Ectodermal cell (in vitro differentiated cells): Measurements from ENCODE around the gene SIX4.

Experiments
- H3K27ac ChIP-seq: 2 replicates; pipeline ENCODE4 v1.7.0; 2013; ENCODE audit warnings: mild to moderate bottlenecking, low read depth, low read length; ENCODE audit not compliant: insufficient read depth, poor library complexity, severe bottlenecking
- H3K27me3 ChIP-seq: 2 replicates; pipeline ENCODE4 v1.7.0; 2013; ENCODE audit warnings: mild to moderate bottlenecking, low read length; ENCODE audit not compliant: insufficient read depth, control insufficient read depth, poor library complexity, severe bottlenecking
- H3K36me3 ChIP-seq: one replicate; pipeline ENCODE4 v1.7.0; 2013; ENCODE audit warnings: low read length; ENCODE audit not compliant: control insufficient read depth, insufficient read depth
- H3K4me1 ChIP-seq: one replicate; pipeline ENCODE4 v1.7.0; 2013; ENCODE audit warnings: low read length; ENCODE audit not compliant: control insufficient read depth, insufficient read depth
- H3K4me3 ChIP-seq: 2 replicates; pipeline ENCODE4 v1.7.0; 2013; ENCODE audit warnings: low read depth, low read length, control low read depth; ENCODE audit not compliant: insufficient read depth
- H3K9me3 ChIP-seq: 2 replicates; pipeline ENCODE4 v1.7.0; 2013; ENCODE audit warnings: mild to moderate bottlenecking, low read length, moderate library complexity; ENCODE audit not compliant: control insufficient read depth
- WGBS, 2 experiments: methylation state at CpG; one replicate each; pipeline ENCODE4 v1.1.7; 2013; ENCODE audit warnings: missing lambda C conversion rate in 2 of 2; 5-methylcytosine and 5-hydroxymethylcytosine counted together

SIX4 gene

GRCh38 chr14:60691383-60692113 is 32.6 kb downstream of the SIX4 start:
- Histone ChIP-seq H3K27ac (no peak overlapping the region), H3K36me3 (no peaks in the 10 kb centered on the region), H3K9me3 (no peaks in the 10 kb centered on the region), H3K27me3 (no peaks in the 10 kb centered on the region), H3K4me1 (no peaks in the 10 kb centered on the region), H3K4me3 (no peak overlapping the region)
- WGBS, 2 experiments, result 85 to 94% methylated on average over 2 to 3 of the region's 3 CpGs

- Histone ChIP-seq H3K36me3 (no peaks in the 10 kb centered on the region), H3K27ac (no peak overlapping the region), H3K4me1 (no peaks in the 10 kb centered on the region), H3K9me3 (no peaks in the 10 kb centered on the region), H3K27me3 (no peaks in the 10 kb centered on the region), H3K4me3 (no peak overlapping the region)
Measured at GRCh38 chr14:60686865-60687264, 37.3 kb downstream of the SIX4 start.

- Histone ChIP-seq H3K9me3 (no peaks in the 10 kb centered on the region), H3K36me3 (no peaks in the 10 kb centered on the region), H3K4me1 (peaks cover 9% of the 10 kb centered on the region), H3K27ac (no peak overlapping the region), H3K27me3 (no peaks in the 10 kb centered on the region), H3K4me3 (no peak overlapping the region)
- 79 to 85% methylated on average over 2 of the region's 2 CpGs for WGBS, 2 experiments
Measured at GRCh38 chr14:60684203-60684602, 39.9 kb downstream of the SIX4 start.

- Histone ChIP-seq H3K27me3 (no peaks in the 10 kb centered on the region), H3K4me3 (no peak overlapping the region), H3K4me1 (peaks cover 10% of the 10 kb centered on the region), H3K36me3 (no peaks in the 10 kb centered on the region), H3K9me3 (no peaks in the 10 kb centered on the region), H3K27ac (no peak overlapping the region)
Measured at GRCh38 chr14:60681271-60681670, 42.9 kb downstream of the SIX4 start.

- Histone ChIP-seq H3K36me3 (no peaks in the 10 kb centered on the region), H3K9me3 (no peaks in the 10 kb centered on the region), H3K4me3 (no peak overlapping the region), H3K4me1 (peaks cover 10% of the 10 kb centered on the region), H3K27ac (no peak overlapping the region), H3K27me3 (no peaks in the 10 kb centered on the region)
- 90 to 92% methylated on average over 3 of the region's 3 CpGs for WGBS, 2 experiments
Measured at GRCh38 chr14:60680511-60680910, 43.6 kb downstream of the SIX4 start.

- Histone ChIP-seq H3K27ac (no peak overlapping the region), H3K36me3 (no peaks in the 10 kb centered on the region), H3K4me3 (no peak overlapping the region), H3K9me3 (no peaks in the 10 kb centered on the region), H3K4me1 (peaks cover 10% of the 10 kb centered on the region), H3K27me3 (no peaks in the 10 kb centered on the region)
- WGBS, 2 experiments, result 50 to 60% methylated on average over 4 of the region's 4 CpGs
Measured at GRCh38 chr14:60679566-60680258, 44.4 kb downstream of the SIX4 start.

GRCh38 chr14:60677701-60678100 is 46.5 kb downstream of the SIX4 start:
- Histone ChIP-seq H3K9me3 (no peaks in the 10 kb centered on the region), H3K27me3 (no peaks in the 10 kb centered on the region), H3K4me1 (peaks cover 10% of the 10 kb centered on the region), H3K27ac (no peak overlapping the region), H3K36me3 (no peaks in the 10 kb centered on the region), H3K4me3 (no peak overlapping the region)

GRCh38 chr14:60670989-60671388 is 53.2 kb downstream of the SIX4 start:
- H3K27me3 ChIP-seq, result no peaks in the 10 kb centered on the region
- H3K9me3 ChIP-seq, result no peaks in the 10 kb centered on the region
- WGBS, 2 experiments, result 88 to 89% methylated on average over 2 of the region's 3 CpGs
- H3K36me3 ChIP-seq, result no peaks in the 10 kb centered on the region
- no peaks in the 10 kb centered on the region for H3K4me1 ChIP-seq
- H3K4me3 ChIP-seq, result no peak overlapping the region
- no peak overlapping the region for H3K27ac ChIP-seq

- WGBS, 2 experiments, result 86 to 94% methylated on average over 2 to 3 of the region's 5 CpGs
Measured at GRCh38 chr14:60668431-60669112, 55.6 kb downstream of the SIX4 start.

GRCh38 chr14:60665177-60665550 is 59.0 kb downstream of the SIX4 start:
- Histone ChIP-seq H3K27ac (no peak overlapping the region), H3K27me3 (peaks cover 3% of the 10 kb centered on the region), H3K36me3 (no peaks in the 10 kb centered on the region), H3K4me1 (no peaks in the 10 kb centered on the region), H3K9me3 (no peaks in the 10 kb centered on the region), H3K4me3 (no peak overlapping the region)
- WGBS, 2 experiments, result 91 to 99% methylated on average over 3 of the region's 3 CpGs

More at GRCh38 chr14:60668431-60669112, 55.6 kb downstream of the SIX4 start:
- Histone ChIP-seq H3K36me3 (no peaks in the 10 kb centered on the region), H3K9me3 (no peaks in the 10 kb centered on the region), H3K4me1 (no peaks in the 10 kb centered on the region), H3K27me3 (no peaks in the 10 kb centered on the region), H3K27ac (no peak overlapping the region), H3K4me3 (no peak overlapping the region)
